Karpas-422 (cell line): Measurements from ENCODE around the gene RNF10. TPM values are rescaled to one million over a fixed set of nuclear protein-coding genes. Genes with fewer than 3 reads are reported as not detected.

Source experiments
- DNase-seq: peaks from one replicate; pipeline ENCODE4 v3.0.0-alpha.2; 2015
- H2AFZ ChIP-seq: fragments of 200-600 bp; sonication (generic); 2 replicates; pipeline ENCODE4 v1.6.1; 2014; ENCODE audit warnings: antibody characterized with exemption, low read length, mixed read lengths
- H3K27ac ChIP-seq: fragments of 200-600 bp; sonication (generic); 2 replicates; pipeline ENCODE4 v1.5.1; 2014; ENCODE audit warnings: mild to moderate bottlenecking, low read length, moderate library complexity
- H3K27me3 ChIP-seq: fragments of 200-600 bp; sonication (generic); 2 replicates; pipeline ENCODE4 v1.6.1; 2014; ENCODE audit warnings: low read length, mixed read lengths
- H3K36me3 ChIP-seq: fragments of 200-600 bp; sonication (generic); 2 replicates; pipeline ENCODE4 v1.6.1; 2014; ENCODE audit warnings: low read length, mixed read lengths; ENCODE audit not compliant: insufficient read depth
- H3K4me1 ChIP-seq: fragments of 200-600 bp; sonication (generic); 2 replicates; pipeline ENCODE4 v1.6.1; 2014; ENCODE audit warnings: mild to moderate bottlenecking, low read length, mixed read lengths
- H3K4me2 ChIP-seq: fragments of 200-600 bp; sonication (generic); 2 replicates; pipeline ENCODE4 v1.6.1; 2014; ENCODE audit warnings: low read length, low read depth, mild to moderate bottlenecking; ENCODE audit not compliant: poor library complexity, severe bottlenecking
- H3K4me3 ChIP-seq: fragments of 200-600 bp; sonication (generic); 2 replicates; pipeline ENCODE4 v1.5.1; 2014; ENCODE audit warnings: mild to moderate bottlenecking, antibody characterized with exemption, low read length, mixed read lengths
- H3K79me2 ChIP-seq: fragments of 200-600 bp; sonication (generic); 2 replicates; pipeline ENCODE4 v1.6.1; 2014; ENCODE audit warnings: mild to moderate bottlenecking, low read length, mixed read lengths
- H3K9ac ChIP-seq: fragments of 200-600 bp; sonication (generic); 2 replicates; pipeline ENCODE4 v1.6.0; 2014; ENCODE audit warnings: low read length
- H3K9me2 ChIP-seq: fragments of 200-600 bp; sonication (generic), shearing (Covaris generic); replicated peaks from 2 replicates; pipeline ENCODE4 v1.6.0; 2014; ENCODE audit warnings: mild to moderate bottlenecking, low read length, moderate library complexity; ENCODE audit not compliant: insufficient read depth
- H3K9me3 ChIP-seq: fragments of 300-700, 200-600 bp; sonication (generic); 2 replicates; pipeline ENCODE4 v1.6.1; 2014; ENCODE audit warnings: low read length, mixed read lengths
- H4K20me1 ChIP-seq: fragments of 200-600 bp; sonication (generic); 2 replicates; pipeline ENCODE4 v1.6.1; 2014; ENCODE audit warnings: mild to moderate bottlenecking, antibody characterized with exemption, low read length, low read depth; ENCODE audit not compliant: insufficient read depth
- total RNA-seq: library from RNA; depleted of rRNA; stranded (reverse); fragments of >200 nt; shearing (Covaris generic); gene quantifications from 2 replicates; pipeline ENCODE4 v1.2.3, GENCODE V29; 2014; ENCODE audit warnings: low replicate concordance

Gene RNF10
- total RNA-seq, 1 experiment from 2014 or later = 59.8 TPM

- no peak for DNase-seq
- Histone ChIP-seq H3K79me2 (no peaks in the 10 kb centered on the region), H3K9me2 (no peaks in the 10 kb centered on the region), H3K4me2 (no peak overlapping the region), H3K27ac (no peak overlapping the region), H3K9ac (no peak overlapping the region), H4K20me1 (no peaks in the 10 kb centered on the region; the same call in 1 of the 2 replicates), H3K27me3 (no peaks in the 10 kb centered on the region), H3K9me3 (no peaks in the 10 kb centered on the region), H2AFZ (no peak overlapping the region), H3K4me3 (no peak overlapping the region), H3K36me3 (no peaks in the 10 kb centered on the region), H3K4me1 (peaks cover 16% of the 10 kb centered on the region)
These were observed 52.0 kb downstream of the RNF10 start for GRCh38 chr12:120586206-120586605.

GRCh38 chr12:120586860-120587259 lies 52.7 kb downstream of the RNF10 start:
- H3K27me3 ChIP-seq = no peaks in the 10 kb centered on the region
- H3K9me3 ChIP-seq = no peaks in the 10 kb centered on the region
- H3K36me3 ChIP-seq = no peaks in the 10 kb centered on the region
- no peaks in the 10 kb centered on the region for H3K9me2 ChIP-seq
- no peak overlapping the region for H3K4me2 ChIP-seq
- no peak for DNase-seq
- H3K27ac ChIP-seq = no peak overlapping the region
- H3K79me2 ChIP-seq = no peaks in the 10 kb centered on the region
- no peaks in the 10 kb centered on the region; the same call in 1 of the 2 replicates for H4K20me1 ChIP-seq
- H2AFZ ChIP-seq = no peak overlapping the region
- H3K4me3 ChIP-seq = no peak overlapping the region
- H3K9ac ChIP-seq = no peak overlapping the region
- peaks cover 13% of the 10 kb centered on the region for H3K4me1 ChIP-seq

GRCh38 chr12:120588371-120588770 lies 54.2 kb downstream of the RNF10 start:
- H3K36me3 ChIP-seq = no peaks in the 10 kb centered on the region
- H3K27ac ChIP-seq = no peak overlapping the region
- no peak overlapping the region for H2AFZ ChIP-seq
- H3K4me3 ChIP-seq = no peak overlapping the region
- no peaks in the 10 kb centered on the region for H3K9me2 ChIP-seq
- peaks cover 3% of the 10 kb centered on the region for H3K4me1 ChIP-seq
- H3K4me2 ChIP-seq = no peak overlapping the region
- no peaks in the 10 kb centered on the region for H3K79me2 ChIP-seq
- H4K20me1 ChIP-seq = no peaks in the 10 kb centered on the region; the same call in 1 of the 2 replicates
- no peak for DNase-seq
- H3K9me3 ChIP-seq = no peaks in the 10 kb centered on the region
- no peaks in the 10 kb centered on the region for H3K27me3 ChIP-seq
- no peak overlapping the region for H3K9ac ChIP-seq

GRCh38 chr12:120588948-120589930 lies 55.1 kb downstream of the RNF10 start:
- DNase-seq = no peak
- no peaks in the 10 kb centered on the region for H3K27me3 ChIP-seq
- H3K9me2 ChIP-seq = no peaks in the 10 kb centered on the region
- no peak overlapping the region for H2AFZ ChIP-seq
- H3K9ac ChIP-seq = no peak overlapping the region
- no peaks in the 10 kb centered on the region for H3K9me3 ChIP-seq
- H3K4me3 ChIP-seq = no peak overlapping the region
- no peak overlapping the region for H3K27ac ChIP-seq
- H3K4me2 ChIP-seq = no peak overlapping the region
- no peaks in the 10 kb centered on the region for H3K36me3 ChIP-seq
- no peaks in the 10 kb centered on the region for H3K4me1 ChIP-seq
- no peaks in the 10 kb centered on the region; the same call in 1 of the 2 replicates for H4K20me1 ChIP-seq
- H3K79me2 ChIP-seq = no peaks in the 10 kb centered on the region

GRCh38 chr12:120590741-120591407 lies 56.7 kb downstream of the RNF10 start:
- Histone ChIP-seq H3K9me2 (no peaks in the 10 kb centered on the region), H3K4me2 (no peak overlapping the region), H3K79me2 (no peaks in the 10 kb centered on the region), H2AFZ (no peak overlapping the region), H3K9ac (no peak overlapping the region), H3K27me3 (no peaks in the 10 kb centered on the region), H3K27ac (no peak overlapping the region), H3K4me3 (no peak overlapping the region), H3K4me1 (no peaks in the 10 kb centered on the region), H3K36me3 (no peaks in the 10 kb centered on the region), H4K20me1 (no peaks in the 10 kb centered on the region; the same call in 1 of the 2 replicates), H3K9me3 (no peaks in the 10 kb centered on the region)
- no peak for DNase-seq

GRCh38 chr12:120592121-120593049 lies 58.2 kb downstream of the RNF10 start:
- H2AFZ ChIP-seq = no peak overlapping the region
- DNase-seq = no peak
- no peaks in the 10 kb centered on the region; the same call in 1 of the 2 replicates for H4K20me1 ChIP-seq
- H3K9me3 ChIP-seq = no peaks in the 10 kb centered on the region
- no peaks in the 10 kb centered on the region for H3K27me3 ChIP-seq
- H3K9ac ChIP-seq = no peak overlapping the region
- H3K27ac ChIP-seq = no peak overlapping the region
- H3K4me3 ChIP-seq = no peak overlapping the region
- H3K4me1 ChIP-seq = no peaks in the 10 kb centered on the region
- H3K4me2 ChIP-seq = no peak overlapping the region
- no peaks in the 10 kb centered on the region for H3K36me3 ChIP-seq
- H3K79me2 ChIP-seq = no peaks in the 10 kb centered on the region
- no peaks in the 10 kb centered on the region for H3K9me2 ChIP-seq

- H2AFZ ChIP-seq = no peak overlapping the region
- no peaks in the 10 kb centered on the region for H3K27me3 ChIP-seq
- no peaks in the 10 kb centered on the region for H3K9me2 ChIP-seq
- H3K79me2 ChIP-seq = no peaks in the 10 kb centered on the region
- H3K9me3 ChIP-seq = no peaks in the 10 kb centered on the region
- no peak for DNase-seq
- H3K27ac ChIP-seq = no peak overlapping the region
- no peak overlapping the region for H3K4me2 ChIP-seq
- no peaks in the 10 kb centered on the region for H3K36me3 ChIP-seq
- H3K4me3 ChIP-seq = no peak overlapping the region
- no peaks in the 10 kb centered on the region for H4K20me1 ChIP-seq
- H3K4me1 ChIP-seq = no peaks in the 10 kb centered on the region
- no peak overlapping the region for H3K9ac ChIP-seq
These were observed 62.7 kb downstream of the RNF10 start for GRCh38 chr12:120596901-120597300.
